SKM-1 (cell line): ENCODE data around the gene SGIP1.
A peak's percentile ranks its signal among the peaks of the same experiment; 100 is the strongest.
"Not testable (repeated sequence)": the region's sequence is repeated elsewhere in the genome, so short reads cannot be mapped to it uniquely, and the experiment has no call there.

Experiments
- DNase-seq: peaks from one replicate; lab custom pipeline; 2025; ENCODE audit not compliant: unreplicated experiment; lab: John Stamatoyannopoulos, UW

Gene SGIP1

DNA sequence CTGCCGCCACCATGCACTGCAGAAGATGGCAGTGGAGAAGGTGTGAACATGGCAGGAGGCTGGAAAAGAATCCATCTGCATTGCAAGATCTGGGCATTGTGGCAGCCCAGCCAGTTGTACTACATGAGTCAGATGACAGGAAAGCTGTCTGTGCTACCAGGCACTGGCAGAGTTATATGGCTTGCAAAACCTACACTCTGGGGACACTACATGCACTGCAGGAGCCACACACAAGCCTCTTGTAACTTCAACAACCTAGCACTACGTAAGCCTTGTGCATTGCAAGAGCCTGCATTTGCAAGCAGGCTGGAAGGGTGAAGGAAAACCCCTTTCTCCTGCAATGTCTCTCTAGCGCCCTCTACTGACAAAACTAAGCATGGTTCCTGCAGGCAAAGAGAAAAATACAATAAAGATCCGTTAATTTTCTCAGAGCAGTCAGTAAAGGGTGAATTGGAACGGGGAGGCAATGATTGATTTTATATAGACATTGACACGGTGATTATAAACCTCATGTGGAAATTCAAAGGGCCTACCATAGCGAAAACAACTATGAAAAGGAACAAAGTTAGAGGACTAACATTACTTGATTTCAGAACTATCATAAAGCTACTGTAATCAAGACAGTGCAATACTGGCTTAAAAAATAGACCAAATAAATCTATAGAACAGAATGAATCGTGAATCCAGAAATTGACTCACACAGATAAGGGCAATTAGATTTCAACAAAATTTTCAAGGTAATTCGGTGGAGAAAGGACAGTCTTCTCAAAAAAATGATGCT is 192.1 kb downstream of the SGIP1 start:
- peak; percentile 36 for DNase-seq

DNA sequence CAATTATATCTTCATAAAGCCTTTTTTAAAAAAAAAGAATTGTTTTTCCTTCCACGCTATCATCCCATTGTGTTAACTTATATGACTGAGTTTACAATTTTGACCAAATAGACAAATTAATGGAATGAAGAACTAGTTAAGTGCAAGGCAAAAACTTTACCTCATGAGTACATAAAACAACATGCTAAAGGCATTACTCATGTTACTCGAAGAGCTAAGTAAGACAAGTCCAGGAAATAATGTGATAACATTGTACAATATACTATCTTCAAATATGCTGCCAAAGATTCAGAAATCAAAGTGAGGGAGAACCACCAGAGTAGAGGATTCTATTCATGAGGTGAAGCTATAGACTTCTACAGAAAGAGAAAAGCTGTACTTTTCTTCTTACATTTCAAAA is 194.1 kb downstream of the SGIP1 start:
- DNase-seq: no peak

DNA sequence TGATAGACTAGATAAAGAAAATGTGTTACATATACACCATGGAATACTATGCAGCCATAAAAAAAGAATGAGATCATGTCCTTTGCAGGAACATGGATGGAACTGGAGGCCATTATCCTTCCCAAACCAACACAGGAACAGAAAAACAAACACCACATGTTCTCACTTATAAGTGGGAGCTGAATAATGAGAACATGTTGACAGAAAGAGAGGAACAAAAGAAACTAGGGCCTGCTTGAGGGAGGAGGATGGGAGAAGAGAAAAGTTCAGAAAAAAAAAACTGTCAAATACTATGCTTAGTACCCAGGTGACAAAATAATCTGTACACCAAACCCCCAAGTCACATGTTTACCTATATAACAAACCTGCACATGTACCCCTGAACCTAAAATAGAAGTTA is 194.8 kb downstream of the SGIP1 start:
- not testable (repeated sequence) for DNase-seq

DNA sequence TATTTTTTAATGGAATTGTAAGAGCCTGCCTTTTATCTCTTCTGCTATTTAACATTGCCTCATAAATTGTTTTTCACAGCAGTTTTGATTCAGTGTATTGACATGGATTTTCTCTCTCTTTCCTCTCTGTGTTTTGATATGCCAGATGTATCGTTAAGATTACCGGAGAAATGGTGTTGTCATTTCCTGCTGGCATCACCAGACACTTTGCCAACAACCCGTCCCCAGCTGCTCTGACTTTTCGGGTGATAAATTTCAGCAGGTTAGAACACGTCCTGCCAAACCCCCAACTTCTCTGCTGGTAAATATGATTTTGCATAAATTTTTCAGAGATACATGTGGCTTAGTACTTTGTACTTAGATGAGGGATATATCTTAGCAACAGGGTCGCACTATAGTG is 195.2 kb downstream of the SGIP1 start:
- DNase-seq: no peak

DNA sequence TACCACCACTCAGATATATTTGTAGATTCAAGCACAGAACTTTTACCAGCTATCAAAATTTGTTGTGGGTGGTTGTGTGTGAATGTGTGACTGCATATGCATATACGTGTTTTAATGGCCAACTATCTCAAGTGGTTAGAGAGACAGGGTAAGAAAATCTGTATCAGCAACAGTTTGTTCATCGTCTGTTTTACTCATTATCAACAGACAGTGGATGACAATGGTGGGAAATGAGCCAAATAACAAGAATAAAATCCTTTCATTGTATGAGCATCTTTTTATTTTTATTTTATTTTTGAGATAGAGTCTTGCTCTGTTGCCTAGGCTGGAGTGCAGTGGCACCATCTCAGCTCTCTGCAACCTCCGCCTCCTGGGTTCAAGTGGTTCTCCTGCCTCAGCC is 195.6 kb downstream of the SGIP1 start:
- DNase-seq: no peak

DNA sequence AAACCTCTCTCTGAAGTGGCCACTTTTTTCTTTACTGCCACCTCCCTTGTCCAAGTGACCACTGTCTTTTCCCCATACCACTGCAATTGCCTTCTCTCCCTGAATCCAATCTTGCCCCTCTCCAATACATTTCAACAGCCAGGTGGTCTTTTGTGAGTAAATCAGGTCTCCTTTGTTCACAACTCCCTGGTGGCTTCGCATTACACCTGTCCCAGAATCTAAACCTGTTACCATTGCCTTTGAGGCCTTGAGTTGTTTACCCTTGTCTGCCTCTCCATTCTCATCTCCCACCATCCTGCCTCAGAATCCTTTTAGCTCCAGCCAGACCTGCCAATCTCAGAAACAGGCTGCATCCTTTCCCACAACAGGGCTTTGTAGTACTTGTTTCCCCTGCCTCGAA is 196.5 kb downstream of the SGIP1 start:
- DNase-seq: no peak

DNA sequence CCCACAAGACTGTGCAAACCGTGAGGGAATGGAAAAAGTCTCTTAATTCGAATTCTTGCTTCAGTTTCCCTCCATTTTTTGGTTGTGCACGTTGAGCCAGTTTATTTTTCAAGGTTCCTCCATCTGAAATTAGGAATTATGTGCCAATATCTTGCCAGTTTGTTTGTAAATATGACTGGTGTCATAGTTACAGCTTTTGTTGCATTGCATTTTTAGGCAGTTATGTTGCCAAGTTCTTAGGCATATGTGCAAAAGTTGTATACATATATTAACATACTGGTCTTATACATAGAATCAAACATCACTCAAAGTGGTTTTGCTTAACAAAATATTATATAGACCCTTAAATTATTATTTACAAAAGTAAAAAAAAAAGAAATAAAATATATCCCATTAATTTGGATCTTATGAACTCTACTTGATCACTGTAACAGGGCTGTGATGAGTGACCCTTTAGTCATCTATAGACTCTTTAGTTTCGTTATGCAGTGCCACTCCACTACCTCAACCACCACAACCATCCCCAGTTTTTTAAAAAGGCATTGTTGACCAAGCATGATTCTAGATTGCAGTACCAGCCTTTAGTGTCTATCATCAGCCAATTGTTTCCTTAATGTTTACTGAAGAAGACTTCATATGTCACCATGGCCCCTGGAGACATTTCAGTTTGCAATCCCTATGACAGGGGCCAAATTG is 197.4 kb downstream of the SGIP1 start:
- DNase-seq: no peak

DNA sequence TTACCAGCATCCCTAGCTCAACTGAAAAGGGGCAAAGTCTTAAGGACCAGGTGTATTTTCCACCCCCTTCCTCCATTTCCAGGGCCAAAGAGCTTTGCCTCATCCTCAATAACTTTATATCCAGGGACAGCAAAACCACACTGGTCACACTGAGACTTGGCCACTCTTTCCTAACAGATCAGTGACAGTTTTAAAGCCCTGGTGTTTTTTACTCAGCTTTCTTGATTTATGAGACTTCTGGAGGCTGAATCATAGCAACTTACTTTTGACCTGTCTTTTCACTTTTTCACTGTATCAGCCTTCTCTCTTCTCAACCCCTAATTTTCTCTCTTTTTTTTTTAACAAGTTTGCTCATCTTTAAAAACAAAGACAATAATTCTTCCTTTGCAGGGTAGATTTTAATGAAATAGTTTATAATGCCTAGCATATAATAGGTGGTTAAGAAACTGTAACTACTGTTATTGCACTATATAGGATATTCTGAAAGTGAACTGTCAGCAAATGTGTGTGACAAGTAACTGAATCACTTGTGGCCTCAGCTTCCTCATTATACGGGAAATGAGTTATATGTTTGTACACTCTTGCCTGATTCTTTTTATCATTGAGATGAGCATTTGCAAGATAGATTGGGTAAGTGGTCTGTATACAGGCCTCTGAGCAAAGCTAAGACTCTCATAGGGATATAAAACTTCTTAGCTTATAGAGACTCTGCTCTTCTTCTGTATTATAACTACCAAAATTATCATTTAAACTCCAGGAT is 198.6 kb downstream of the SGIP1 start:
- DNase-seq: peak; percentile 53

DNA sequence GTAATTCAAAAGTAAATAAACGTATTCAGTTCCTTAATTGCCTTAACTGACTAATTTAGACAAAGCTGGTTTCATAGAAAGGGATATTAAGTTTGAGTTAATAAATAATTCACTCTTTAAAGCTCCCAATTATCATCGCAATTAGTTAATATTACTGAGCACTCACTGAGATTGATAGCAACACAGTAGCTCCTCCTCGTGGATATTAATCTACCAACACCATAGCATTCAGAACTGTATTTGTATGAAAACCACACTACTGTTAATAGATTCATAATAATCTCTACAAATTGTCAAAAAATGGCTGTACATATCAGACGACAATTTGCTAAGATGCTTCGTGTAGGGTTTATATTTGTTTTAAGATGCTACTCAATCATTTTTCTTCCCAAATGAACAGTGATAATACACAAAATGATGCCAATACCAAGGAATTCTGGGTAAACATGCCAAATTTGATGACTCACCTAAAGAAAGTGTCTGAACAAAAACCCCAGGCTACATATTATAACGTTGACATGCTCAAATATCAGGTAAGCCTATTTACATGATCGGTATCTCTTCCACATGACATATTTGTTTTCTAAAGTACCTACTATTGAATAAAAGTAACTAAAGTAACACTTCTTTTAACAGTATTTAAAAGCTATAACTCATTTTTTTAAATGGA is 199.5 kb downstream of the SGIP1 start:
- DNase-seq: no peak

DNA sequence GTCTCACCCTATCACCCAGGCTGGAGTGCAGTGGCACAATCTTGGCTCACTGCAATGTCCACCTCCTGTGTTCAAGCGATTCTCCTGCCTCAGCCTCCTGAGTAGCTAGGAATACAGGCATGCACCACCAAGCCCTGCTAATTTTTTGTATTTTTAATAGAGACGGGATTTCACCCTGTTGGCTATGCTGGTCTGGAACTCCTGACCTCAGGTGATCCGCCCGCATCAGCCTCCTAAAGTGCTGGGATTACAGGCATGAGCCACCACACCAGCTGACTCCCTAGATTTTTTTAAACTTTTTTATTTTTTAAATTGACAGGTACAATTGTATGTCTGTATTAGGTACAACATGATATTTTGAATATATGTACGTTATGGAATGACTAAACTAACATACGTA is 200.6 kb downstream of the SGIP1 start:
- not testable (repeated sequence) for DNase-seq

DNA sequence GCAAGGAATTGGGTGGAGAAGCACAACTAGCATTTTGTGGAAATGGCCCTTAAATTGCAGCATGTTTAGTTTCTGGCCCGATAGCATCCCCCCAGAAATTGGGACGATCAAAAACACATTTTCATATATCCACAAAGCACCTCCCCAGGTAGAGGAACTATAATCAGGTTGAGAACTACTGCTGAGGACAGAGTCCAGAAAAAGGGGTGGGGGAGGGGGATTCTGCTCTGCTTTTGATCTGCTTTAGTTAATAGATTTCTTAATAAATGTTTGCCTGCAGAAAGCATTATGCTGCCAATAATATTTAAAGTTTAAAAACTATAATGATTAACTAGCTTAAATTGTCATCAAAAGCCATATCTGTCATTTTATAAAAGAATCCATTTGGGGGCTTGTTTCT is 203.9 kb downstream of the SGIP1 start:
- no peak for DNase-seq

DNA sequence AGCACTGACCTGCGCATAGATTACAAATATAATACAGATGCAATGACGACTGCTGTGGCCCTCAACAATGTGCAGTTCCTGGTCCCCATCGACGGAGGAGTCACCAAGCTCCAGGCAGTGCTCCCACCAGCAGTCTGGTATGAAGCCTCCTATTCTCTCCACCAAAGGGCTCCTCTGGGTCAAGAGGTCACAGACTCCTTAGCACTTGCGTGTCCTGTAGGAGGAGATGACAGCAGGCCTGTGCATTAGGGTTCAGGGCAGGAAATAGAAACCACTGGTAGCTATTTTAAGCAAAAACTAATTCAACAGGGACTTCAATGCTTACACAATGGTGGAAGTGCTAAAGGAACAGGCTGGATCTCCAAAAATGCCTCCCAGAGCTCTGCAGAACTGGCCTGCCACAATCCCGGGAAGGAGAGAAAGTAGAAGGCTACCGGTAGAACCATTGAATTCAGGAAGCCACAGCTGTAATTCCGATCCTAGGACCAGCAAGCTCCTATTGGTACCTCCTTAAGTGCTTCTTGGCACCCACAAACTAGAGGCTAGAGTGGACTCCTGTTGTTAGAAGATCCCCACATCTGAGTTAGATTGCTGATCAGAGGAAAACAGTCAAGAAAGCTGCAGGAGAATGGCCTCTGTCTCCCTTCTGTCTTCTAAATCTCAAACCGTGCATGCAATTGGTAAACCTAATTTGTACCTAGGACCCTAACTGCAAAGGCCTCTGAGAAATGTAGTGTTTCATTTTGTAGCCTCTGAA is 205.6 kb downstream of the SGIP1 start:
- no peak for DNase-seq

DNA sequence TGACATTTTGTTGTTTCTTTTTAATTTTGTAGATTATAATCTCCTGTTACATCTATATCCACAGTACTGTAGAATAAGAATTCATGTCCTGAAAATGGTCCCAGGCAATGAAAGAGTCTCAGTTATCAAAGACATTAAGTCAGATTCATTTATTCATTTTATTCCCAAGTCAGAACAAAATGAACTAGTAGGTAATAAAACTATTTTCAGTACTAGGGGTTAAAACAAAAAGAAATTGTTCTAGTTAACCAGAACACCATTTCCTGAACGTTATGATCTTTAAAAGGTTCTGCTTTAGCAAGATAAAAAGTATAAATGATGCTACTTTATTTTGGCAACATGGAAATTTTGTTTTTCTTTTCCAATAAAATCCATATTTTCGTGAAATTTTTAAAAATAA is 211.5 kb downstream of the SGIP1 start:
- no peak for DNase-seq

DNA sequence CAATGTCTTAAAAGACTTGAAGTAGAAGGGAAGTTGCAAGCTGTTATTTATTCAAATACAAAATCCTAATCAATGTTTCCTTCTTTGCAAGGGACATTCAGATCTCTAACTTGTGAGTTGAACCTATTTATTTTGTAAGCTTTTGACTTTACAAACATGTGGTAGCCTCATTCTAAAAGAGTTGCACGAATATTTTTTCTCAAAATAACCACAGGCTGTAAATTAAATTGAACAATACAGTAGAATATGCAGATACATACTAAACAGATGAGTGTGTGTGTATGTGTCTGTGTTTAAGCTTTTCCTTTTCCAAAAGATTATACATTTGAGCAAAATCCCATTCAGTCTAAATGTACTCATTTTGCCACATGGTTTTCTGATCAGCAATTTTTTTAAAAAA is 213.5 kb downstream of the SGIP1 start:
- no peak for DNase-seq

DNA sequence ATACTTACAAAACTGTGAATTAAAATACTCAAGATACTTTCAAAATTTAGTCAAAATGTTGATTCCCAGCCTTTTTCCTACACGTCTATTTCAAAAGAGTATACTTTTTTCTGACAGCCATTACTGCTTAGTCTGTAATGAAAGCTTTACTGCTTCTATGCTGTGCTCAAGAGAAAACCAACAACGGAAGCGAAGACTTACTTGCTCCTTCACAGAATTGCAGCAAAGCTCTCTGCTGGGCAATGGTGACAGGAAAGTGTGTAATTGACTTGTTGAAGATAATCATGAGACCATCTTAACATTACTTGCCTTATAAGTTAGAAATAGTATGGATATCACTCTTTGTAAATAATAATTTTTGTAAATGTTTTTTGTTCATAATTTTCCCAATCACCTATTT is 216.6 kb downstream of the SGIP1 start:
- DNase-seq: no peak

DNA sequence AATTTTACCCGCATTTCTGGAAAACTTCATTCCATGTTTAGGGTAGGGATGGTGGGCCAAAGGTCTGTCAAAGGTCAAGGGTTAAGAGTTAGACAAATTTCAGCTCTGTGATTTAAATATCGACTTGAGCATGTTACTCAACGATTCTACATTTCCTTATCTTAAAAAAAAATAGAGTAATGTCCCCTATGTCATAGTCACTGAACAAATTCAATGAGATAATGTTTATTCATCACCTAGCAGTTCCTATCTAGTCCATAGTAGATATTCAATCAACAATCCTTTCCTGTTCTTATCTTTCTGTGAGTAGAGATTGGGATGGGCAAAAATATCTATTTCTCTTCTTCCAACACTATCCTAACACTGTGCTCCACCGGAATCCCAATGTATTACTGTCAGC is 217.2 kb downstream of the SGIP1 start:
- DNase-seq: no peak

DNA sequence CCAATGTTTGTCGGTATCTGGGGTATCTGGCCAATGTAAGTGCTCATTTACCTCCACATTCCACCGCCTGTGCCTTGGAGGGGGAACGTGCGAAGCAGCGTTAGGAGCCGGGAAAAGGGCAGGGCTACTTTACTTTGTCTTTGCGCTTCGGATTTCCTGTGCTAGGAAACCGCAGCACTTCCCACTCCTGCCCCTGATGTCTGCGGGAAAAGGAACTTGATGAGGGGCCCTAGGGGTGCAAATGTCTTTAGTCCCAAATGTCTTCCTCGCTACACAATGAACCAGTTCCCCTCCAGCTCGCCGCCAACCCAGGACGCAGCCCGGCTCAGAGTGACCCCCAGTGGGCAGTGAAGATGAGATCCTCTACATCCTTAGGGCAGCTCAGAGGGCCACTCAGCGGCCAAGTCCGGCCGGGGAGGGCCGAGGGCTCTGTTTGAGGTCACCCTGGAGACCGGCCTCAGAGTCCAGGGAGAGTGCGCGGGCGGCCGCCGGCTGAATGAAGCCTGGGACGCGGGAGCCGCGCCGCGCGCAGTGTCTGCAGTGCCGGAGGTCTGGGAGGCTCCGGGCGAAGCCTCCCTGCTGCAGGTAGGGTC is 218.1 kb downstream of the SGIP1 start, which contains the start of gene DYNLT5:
Gene DYNLT5, plus strand, starts transcription at position 460 of the 593 bp plus-strand sequence. CDS start 2,200 bp downstream, outside the sequence.
- DNase-seq: peak; percentile 41

DNA sequence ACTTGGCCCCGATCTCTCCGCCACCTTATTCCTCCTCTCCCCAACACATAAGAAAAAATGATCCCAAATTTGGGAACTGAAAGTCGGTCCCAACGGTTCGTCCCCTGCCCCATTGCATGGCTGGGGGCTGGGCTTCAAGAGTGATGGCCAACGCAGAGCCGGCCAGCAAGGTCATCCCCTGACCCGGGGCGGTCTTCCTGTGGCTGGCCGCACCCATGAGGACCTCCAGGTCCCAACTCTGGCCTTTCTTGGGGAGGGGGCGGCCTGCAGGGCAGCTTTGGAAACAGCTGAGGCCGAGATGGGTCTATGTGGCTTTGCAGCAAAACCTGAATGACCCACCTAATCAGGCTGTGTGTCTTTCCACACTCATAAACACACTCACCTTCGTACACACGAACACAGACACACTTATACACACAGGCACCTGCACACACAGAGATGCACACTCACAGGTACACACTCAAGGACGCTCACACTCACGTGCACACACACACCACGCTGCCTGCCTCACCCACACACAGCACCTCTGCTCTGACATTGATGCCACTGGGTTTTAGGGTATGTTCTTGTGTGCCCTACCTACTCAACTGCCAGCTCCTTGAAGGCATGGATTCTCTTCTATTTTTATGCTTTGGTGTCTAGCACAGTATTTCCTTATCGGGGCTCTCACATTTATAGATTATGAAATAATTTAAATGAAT is 218.9 kb downstream of the SGIP1 start:
- no peak for DNase-seq

DNA sequence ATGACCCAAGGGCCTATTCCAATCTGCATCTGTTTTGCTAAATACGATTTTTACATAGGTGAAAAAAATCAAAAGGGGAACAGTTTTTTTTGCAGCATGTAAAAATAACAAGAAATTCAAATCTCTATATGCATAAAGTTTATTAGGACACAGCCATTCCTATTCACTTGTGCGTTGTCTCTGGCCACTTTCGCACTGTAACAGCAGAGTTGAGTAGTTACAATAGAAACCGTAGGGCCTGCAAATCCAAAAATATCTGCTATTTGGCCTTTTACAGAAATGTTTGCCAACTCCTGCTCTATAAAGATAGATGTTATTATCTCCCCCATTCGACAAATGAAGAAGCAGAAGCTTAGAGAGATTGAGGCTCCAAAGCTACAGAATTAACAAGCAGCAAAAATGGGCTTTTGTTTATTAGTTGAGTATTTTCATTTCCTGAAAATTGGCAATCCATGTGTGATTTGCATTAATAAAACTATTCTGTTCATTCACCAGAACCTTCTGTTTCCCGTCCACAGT is 223.8 kb downstream of the SGIP1 start:
- no peak for DNase-seq
